ENCODE data around the gene EFNA2.

EFNA2 gene

DNA sequence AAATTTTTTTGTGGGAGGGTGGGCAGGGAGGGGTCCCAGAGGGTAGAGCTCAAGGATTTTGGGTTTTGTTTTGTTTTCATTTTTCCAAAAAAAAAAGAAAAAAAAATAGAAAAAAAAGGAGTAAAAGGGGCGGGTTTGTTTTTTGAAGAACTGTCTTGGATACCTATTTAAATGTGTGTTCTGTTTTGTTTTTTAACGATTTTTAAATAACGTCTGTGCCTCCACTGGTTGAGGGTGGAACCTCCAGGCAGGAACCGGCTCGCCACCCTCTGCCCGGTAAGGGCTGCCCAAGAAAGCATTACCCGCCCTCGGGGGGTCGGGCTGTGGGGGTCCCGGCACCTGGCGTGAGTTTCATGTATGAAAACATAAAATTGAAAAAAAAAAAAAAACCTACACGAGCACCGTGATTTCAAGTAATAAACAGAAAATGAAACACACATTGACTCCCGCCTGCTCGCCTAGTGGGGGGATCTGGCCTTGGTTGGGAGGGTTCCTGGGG lies 26.9 kb upstream of the EFNA2 start:
- TF ChIP-seq, protein P1, sequence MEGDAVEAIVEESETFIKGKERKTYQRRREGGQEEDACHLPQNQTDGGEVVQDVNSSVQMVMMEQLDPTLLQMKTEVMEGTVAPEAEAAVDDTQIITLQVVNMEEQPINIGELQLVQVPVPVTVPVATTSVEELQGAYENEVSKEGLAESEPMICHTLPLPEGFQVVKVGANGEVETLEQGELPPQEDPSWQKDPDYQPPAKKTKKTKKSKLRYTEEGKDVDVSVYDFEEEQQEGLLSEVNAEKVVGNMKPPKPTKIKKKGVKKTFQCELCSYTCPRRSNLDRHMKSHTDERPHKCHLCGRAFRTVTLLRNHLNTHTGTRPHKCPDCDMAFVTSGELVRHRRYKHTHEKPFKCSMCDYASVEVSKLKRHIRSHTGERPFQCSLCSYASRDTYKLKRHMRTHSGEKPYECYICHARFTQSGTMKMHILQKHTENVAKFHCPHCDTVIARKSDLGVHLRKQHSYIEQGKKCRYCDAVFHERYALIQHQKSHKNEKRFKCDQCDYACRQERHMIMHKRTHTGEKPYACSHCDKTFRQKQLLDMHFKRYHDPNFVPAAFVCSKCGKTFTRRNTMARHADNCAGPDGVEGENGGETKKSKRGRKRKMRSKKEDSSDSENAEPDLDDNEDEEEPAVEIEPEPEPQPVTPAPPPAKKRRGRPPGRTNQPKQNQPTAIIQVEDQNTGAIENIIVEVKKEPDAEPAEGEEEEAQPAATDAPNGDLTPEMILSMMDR (IDR thresholded peaks at IDR 0.05; ENCODE audit: insufficient read depth, low read depth, low read length, missing control alignments) = no peak
- no peak for DNase-seq (ENCODE audit: low read depth)
- no peak overlapping the region for H3K4me3 ChIP-seq (ENCODE audit: low read length)

DNA sequence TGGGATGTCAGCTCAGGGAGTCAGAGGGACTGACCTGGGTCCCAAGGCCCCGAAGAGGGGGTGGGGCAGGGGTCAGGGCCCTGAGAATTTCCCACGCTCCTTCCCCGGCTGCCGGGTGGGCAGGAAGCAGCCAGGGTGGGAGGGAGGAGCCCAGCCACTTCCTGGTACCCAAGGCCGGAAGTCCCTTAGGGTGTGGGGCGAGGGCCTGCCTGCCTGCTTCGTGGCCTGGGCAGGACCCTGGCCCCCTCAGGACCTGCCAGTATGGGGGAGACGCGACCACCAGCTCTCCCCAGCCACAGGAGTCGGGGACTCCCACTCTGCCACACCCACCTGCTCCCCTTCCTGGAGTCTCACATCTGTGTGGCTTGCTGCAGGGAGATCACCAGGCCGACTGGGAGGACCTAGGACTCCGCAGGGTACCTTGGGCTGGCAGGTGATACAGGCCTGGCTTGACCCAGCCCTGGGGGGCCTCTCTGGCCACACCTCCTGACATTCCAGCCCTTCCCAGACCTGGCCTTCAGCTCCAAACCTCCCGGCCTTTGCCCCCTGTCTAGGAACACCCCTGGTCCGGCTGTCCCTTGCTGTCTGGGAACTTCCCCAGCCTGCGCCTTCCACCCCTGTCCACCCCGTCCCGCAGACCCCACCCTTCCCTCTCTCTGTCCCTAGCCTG lies 26.3 kb upstream of the EFNA2 start:
- DNase-seq (ENCODE audit: low read depth) = peak; percentile 59
- H3K4me3 ChIP-seq (ENCODE audit: low read length) = no peak overlapping the region
- TF ChIP-seq, protein P1 (IDR thresholded peaks at IDR 0.05; ENCODE audit: insufficient read depth, low read depth, low read length, missing control alignments) = no peak

DNA sequence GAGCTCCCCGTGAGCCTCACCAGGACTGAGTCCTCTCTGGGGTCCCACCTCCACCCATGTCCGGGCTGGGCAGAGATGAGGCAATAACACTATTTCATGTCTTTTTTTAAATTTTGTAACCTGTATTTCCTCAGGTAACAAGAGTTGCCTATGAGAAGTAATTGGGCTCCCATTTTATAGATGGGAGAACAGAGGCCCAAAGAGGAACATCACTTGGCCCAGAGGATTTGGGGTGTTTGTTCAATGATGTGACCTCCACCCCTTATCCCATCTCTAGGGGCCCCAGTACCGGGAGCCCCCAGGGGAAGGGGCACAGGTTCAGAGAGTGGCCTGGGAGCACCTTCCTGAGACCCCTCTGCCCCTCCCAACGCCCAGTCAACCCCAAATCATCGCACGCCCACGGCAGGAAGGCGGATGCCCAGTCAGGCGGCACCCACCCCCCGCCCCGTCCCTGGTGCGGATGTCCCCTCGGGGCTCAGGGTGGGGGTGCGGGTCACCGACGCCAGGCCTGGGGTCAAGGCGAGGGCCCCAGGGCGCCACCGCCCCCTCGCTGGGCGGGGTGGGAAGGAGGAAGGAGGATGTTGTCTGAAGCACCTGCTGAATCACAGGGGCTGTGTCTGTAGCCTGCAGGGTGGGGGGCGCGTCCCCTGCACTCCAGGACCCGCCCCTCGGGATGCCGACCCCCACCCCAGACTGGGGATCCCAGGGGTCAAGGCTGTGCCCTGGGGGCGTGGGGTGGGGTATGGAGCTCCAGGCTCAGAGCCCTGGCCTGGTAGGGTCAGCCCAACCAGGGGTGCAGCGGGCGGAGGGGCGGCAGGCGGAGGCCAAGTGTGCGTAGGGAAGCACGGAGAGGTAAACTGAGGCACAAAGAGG lies 25.6 kb upstream of the EFNA2 start:
- DNase-seq (ENCODE audit: low read depth) = peak; percentile 65
- H3K4me3 ChIP-seq (ENCODE audit: low read length) = peak overlapping the region; percentile 21
- TF ChIP-seq, protein P1 (IDR thresholded peaks at IDR 0.05; ENCODE audit: insufficient read depth, low read depth, low read length, missing control alignments) = no peak

DNA sequence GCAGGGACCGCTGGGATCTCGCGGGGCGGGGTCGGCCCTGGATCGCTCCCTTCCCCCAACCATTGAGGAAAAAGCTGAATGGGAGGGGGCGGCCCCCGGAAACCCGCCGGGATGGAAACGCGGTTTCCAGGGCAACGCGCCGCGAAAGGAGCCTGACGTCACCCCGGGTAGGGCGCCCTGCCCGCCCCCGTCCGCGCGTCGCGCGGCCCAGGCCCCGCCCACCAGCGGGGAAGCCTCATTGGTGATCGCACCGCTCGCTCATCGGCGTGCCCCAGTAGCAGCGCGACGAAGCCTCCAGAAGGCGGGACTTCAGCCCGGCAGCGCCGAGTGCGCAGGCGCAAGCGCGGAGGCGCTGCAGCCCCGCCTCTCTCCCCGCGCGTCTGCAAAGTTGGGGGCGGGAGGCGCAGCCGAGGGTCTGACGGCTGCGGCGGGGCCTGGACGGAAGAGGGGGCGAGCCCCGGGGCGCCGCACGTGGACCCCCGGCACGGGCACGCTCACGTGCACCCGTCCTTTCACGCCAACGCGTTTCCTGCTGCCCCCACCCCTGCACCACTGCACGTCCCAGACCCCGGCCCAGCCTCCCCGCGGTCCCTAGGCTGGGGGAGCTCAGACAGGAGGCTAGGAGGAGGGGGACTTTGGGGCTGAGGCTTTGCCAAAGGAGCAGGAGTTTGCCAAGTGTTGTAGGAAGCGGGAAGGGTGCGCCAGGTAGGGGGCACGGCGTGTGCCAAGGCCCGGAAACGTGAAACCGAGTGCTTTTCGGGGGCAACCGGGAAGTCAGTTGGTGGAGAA lies 24.7 kb upstream of the EFNA2 start:
- DNase-seq (ENCODE audit: low read depth) = peak; percentile 96
- TF ChIP-seq, protein P1 (IDR thresholded peaks at IDR 0.05; ENCODE audit: insufficient read depth, low read depth, low read length, missing control alignments) = no peak
- peak overlapping the region; percentile 68 for H3K4me3 ChIP-seq (ENCODE audit: low read length)

GRCh38 chr19:1261538-1261797 lies 24.2 kb upstream of the EFNA2 start:
- TF ChIP-seq, protein P1 (IDR thresholded peaks at IDR 0.05; ENCODE audit: insufficient read depth, low read depth, low read length, missing control alignments) = no peak
- peak overlapping the region; percentile 68 for H3K4me3 ChIP-seq (ENCODE audit: low read length)
- no peak for DNase-seq (ENCODE audit: low read depth)

DNA sequence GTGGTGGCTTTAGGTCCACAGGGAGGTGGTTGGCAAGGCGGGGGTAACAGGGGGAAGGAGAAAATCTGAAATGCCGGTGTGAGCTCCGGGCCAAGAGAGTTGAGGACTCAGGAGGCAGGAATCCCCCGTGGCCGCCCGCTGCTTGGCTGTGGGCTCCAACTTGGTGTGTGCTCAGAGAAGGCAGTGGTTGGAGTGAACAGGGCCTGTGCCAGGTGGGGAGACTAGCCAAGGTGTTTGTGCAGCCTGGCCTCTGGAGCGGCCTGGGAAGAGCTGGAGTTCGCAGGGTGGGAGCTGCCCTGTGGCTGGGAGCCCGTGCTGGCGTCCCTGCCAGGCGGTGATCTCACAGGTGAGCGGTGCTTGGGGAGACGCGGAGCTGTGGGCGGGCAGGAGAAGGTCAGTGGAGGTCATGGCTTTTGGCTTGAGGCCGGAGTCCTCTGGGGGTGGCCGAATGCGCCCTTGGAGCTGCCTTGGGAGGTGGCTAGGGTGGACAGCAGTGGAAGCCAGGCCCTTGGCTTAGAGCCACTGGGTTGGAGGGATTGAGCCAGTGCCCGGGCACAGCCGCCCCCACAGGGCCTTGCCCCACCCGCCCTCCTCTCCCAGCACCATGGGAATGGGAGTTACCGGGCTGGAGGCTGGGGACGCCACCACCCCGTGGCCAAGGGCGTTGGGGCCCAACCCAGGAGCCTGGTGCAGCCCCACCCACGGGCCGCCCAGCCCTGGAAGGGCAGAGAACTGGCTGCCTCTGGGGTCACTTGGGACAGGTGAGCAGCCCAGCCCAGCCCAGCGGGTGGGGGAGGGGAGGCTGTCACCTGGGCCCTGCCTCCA lies 23.7 kb upstream of the EFNA2 start:
- DNase-seq (ENCODE audit: low read depth) = peak; percentile 58
- TF ChIP-seq, protein P1 (IDR thresholded peaks at IDR 0.05; ENCODE audit: insufficient read depth, low read depth, low read length, missing control alignments) = no peak
- peak overlapping the region; percentile 68 for H3K4me3 ChIP-seq (ENCODE audit: low read length)
